Raji (cell line): ENCODE results near the gene SLC2A4RG.

Experiments used
- POLR2A ChIP-seq: IDR thresholded peaks from 2 replicates; pipeline ENCODE4 v1.6.1; 2011; ENCODE audit warnings: low read depth, low read length, control low read depth; ENCODE audit not compliant: insufficient read depth

SLC2A4RG gene

DNA sequence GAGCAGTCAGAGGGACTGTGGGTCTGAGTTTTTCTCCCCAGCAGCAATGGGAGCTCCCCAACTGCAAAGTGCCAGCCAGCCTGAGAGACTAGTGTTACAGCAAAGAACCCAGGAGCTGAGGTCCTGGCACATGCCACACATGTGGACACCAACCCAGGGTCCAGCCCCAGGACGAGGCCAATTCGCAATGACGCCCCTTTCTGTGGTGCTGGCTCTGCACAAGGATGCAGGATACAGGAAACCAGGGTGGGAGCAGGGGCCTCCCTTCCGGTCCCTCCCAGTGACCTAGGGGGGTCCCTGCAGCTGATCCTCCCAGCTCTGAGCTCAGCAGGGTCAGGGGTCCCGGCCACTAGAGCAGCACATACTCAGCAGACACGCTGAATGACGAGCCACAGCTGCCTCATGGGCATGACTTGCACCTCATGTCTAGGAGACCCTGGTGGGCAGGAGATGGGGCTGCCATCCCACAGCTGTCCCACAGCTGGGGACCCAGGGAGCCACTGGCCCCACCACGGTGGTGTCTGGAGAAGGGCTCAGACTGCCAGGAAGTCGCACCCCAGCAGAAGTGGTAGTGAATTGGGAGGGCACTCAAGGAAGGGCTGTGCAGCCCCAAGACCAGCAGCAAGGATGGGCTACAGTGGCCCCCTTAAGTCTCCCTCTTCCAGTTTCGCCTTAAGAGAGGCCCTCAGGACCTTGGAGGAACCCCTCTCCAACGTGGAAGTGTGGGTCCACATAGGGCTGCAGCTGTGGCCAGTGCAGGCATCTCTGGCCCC, 35.4 kb upstream of the SLC2A4RG start:
- no peak for TF ChIP-seq POLR2A

- no peak for TF ChIP-seq POLR2A
Observed at GRCh38 chr20:63704749-63705117, 34.8 kb upstream of the SLC2A4RG start.

DNA sequence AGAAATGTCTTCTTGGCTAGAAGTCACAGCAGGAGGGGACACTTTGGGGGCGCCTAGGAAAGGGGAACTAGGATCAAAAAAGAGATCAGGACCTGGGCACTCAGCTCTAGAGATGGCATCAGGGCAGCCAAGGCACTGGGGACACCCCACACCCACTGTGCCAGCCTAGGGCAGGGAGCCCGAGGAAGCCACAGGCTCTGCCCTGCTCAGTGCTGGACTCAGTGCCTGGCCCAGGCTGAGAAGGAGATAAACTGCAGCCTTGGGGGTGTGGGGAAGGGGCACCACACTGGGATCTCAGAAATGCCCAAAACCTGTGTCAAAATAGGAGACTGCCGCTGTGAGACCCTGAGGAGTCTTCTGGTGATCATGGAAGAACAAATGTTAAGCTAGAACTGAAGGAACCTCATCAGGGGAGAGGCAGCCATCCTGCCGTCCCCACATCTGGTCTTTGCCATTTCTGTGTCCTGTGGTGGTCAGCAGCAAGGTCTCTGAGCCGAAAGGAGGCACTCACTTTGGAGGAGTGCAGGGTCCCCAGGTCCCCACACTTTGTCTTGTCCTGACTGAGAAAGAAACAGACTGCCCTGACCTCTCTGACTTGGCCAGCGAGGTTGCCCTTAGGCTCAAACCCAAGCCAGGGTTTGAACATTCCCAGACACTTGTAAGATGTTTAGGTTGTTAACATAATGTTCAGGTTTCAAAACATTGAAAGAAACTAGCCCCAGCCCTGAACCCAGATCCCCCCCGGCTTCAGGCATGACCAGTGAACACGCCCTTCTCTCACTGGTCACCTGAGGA, 34.1 kb upstream of the SLC2A4RG start:
- TF ChIP-seq POLR2A = no peak

DNA sequence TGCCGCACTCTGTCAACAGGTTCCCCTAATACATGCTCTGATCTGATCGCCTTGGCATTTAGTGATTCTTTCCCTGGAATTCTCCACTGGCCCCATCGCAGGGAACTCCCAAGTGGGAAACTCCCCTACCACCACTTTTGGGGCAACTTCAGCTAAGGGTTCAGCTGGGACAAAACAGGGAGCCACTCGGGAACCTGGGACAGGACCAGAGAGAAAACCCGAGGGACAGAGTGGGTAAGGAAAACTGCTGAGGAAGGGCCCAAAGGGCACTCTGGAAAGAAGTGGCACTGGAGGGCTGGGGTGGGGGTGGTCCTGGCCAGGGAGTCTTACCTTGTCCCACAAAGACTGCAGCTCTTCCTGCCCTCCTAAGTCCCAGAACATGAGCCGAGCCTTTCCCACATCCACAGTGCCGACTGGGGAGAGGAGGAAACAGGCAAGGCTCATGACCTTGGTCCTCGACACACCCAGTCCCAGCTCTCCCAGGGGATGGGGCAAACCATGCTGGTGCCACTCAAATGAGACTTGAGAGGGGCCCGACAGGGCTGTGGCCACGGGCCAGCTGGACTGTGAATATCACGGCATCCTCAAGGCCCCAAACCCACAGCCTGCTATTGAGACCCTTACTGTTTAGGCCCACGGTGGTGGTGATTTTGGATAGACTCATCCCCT, 33.4 kb upstream of the SLC2A4RG start:
- no peak for TF ChIP-seq POLR2A

DNA sequence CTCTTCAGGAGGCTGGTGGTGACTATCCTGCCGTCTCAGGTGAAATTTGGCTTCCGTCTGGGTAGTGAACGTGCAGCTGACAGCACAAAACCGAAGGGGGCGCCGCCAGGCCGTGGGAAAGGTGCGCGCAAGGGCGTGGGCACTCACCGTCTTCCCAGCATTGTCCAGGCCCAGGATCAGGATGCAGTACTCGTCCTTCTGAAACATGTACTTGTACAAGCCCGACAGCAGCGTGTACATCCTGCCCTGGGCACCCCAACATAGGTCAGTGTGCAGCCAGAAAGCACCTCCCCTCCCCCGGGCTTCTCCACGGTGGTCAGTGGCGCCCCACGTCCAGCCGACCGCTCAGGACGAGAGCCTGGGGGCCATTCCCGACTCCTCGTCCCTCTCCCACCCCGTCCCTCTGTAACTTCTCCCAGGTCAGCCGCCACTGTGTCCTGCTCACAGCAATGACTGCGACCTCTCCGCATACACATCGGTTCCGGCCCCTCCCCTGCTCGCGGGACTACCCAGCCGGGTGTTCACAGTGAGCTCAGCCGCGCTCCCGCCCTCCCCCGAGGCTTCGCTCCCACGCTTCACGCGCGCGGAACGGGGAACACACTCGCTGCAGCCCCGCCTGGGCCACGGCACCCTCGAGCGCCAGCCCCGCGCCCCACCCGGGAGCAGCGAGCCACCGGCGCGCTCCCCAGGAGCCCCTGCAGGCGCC, 32.6 kb upstream of the SLC2A4RG start:
- TF ChIP-seq POLR2A = peak; percentile 26; the same call in 1 of the 2 replicates

DNA sequence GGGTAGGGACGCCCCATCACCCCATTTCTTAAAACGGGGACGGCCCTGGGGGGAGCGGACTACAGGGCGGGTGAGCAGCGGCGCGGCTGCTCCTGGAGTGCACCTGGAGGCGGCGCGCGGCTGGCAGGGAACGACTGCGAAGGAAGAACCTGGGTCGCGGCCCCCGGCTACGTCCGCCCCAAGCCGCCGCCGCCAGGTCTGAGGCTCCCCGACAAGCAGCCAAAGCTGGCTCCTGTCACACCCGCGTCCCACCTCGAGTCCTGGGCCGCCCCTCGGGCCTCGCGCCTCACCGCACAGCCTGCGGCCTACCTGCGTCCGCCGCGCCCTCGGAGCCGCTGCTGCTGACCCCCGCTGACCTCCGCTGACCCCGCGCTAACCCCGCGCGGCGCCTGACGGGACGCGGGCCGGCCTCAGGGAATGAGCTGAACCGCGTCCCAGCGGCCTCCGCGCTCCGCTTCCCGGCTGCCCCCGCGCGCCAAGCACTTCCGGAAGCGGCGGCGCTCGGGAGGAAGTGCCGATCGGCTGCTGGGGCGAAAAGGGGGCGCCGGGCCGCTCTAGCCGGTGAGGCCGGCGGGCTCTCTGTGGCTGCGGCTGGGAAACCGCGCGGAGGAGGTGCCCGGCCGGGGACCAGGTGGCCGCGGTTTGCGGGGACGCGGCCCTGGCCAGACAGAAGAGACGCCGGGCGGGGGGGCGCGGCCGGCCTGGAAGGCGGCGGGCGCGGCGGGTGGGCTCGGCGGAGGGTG, 31.8 kb upstream of the SLC2A4RG start, which contains the start of the genes ARFRP1 and ZGPAT:
Gene ARFRP1 (minus strand): TSS at position 419 of the 743 bp plus-strand sequence. CDS start 885 bp downstream, outside the sequence.
Gene ZGPAT (plus strand): TSS at position 482 of the 743 bp plus-strand sequence. CDS start 542 bp downstream, outside the sequence.
- TF ChIP-seq POLR2A = peak; percentile 69

GRCh38 chr20:63708301-63709148, 31.1 kb upstream of the SLC2A4RG start:
- no peak for TF ChIP-seq POLR2A

DNA sequence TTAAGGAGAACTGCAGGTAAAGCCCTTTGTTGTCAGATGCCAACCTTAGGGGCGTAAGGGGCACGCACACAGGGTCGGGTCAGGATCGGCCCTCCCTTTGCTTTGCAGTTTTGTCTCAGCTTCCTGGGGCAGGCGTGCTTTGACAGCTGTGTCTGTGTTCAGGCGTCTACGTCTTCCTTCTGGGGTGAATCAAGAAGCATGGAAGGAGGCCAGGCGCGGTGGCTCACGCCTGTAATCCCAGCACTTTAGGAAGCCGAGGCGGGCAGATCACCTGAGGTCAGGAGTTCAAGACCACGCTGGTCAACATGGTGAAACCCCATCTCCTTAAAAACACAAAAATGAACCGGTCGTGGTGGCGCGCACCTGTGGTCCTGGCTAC, 30.4 kb upstream of the SLC2A4RG start:
- TF ChIP-seq POLR2A = no peak

- no peak for TF ChIP-seq POLR2A
Observed at GRCh38 chr20:63711085-63711645, 28.4 kb upstream of the SLC2A4RG start.

- TF ChIP-seq POLR2A = no peak
Observed at GRCh38 chr20:63712191-63712590, 27.4 kb upstream of the SLC2A4RG start.

DNA sequence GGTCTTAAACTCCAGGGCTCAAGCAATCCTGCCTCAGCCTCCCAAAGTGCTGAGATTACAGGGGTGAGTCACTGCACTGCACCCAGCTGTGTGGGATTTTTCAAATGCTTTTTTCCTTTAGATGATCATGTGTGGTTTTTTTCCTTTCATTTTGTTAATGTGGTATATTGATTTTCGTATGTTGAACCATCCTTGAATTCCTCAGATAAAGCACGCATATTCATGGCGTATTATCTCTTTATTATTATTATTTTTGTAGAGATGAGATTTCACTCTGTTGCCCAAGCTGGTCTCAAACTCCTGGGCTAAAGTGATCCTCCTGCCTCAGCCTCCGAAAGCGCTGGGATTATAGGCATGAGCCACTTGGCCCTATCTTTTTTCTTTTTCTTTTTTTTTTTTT, 24.7 kb upstream of the SLC2A4RG start:
- TF ChIP-seq POLR2A = no peak

DNA sequence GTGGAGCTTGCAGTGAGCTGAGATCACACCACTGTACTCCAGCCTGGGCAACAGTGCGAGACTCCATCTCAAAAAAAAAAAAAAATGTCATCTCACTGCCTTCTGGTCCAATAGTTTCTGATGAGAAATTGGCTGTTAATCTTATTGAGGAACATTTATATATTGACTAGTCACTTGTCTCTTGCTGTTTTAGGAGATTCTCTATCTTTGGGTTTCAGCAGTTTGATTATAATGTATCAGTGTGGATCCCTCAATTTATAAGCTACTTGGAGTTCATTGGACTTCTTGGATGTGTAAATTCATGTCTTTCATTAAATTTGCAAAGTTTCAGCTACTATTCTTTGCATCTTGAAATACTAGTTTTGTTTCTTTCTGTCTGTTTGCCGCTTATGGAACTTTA, 20.6 kb upstream of the SLC2A4RG start:
- TF ChIP-seq POLR2A = no peak

DNA sequence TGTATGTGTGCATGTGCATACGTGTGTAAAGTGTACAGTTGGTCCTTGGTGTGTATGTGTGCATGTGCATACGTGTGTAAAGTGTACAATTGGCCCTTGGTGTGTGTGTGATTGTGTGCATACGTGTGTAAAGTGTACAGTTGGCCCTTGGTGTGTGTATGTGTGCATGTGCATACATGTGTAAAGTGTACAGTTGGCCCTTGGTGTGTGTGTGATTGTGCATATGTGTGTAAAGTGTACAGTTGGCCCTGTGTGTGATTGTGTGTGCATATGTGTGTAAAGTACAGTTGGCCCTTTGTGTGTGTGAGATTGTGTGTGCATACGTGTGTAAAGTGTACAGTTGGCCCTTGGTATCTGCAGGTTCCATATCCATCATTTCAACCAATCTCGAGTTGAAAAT, 8.2 kb upstream of the SLC2A4RG start:
- no peak for TF ChIP-seq POLR2A
